Measurements from ENCODE around the gene MATR3. TPM values are rescaled to one million over a fixed set of nuclear protein-coding genes. Genes with fewer than 3 reads are reported as not detected.
A peak's percentile ranks its signal among the peaks of the same experiment; 100 is the strongest.

Gene MATR3
- polyA plus RNA-seq, 1 donor from 2014 or later, result 1,016 TPM

DNA sequence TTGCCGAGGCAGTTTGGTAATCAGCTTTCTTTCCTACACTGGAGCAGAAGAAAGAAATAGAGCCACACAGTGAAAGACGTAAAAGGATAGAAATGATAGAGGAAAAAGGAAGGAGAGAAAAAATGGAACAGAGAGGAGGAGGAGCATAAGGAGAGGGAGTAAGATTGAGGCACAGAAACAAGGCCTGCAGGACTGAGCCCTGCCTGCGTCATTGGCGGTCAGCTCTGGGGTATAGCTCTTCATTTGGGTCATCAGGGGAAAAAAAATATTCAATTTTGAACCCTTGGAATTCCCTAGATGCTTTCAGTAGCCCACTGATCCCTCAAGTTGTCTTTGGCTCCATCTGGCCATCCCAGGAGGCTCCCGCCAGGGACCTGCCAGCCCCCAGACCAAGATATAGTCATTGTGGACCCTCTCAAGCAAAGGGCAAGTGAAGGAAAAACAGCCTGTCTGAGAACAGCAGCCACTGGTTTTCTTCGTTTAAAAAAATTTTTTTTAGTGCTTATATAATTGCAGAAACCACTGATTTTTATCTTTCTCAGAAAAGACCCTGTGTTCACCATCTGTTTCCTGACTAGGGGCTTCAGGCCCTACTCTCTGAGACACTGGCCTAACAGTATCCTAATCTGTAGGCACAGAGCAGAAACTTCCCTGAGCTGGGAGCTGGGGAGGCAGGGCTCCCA lies 31.3 kb upstream of the MATR3 start:
- TF ChIP-seq EZH2 (IDR thresholded peaks at IDR 0.05; ENCODE audit: borderline replicate concordance, insufficient read depth, low read length, poor library complexity, severe bottlenecking), result no peak
- no peak for TF ChIP-seq POLR2AphosphoS5 (IDR thresholded peaks at IDR 0.05)
- TF ChIP-seq, protein P1, sequence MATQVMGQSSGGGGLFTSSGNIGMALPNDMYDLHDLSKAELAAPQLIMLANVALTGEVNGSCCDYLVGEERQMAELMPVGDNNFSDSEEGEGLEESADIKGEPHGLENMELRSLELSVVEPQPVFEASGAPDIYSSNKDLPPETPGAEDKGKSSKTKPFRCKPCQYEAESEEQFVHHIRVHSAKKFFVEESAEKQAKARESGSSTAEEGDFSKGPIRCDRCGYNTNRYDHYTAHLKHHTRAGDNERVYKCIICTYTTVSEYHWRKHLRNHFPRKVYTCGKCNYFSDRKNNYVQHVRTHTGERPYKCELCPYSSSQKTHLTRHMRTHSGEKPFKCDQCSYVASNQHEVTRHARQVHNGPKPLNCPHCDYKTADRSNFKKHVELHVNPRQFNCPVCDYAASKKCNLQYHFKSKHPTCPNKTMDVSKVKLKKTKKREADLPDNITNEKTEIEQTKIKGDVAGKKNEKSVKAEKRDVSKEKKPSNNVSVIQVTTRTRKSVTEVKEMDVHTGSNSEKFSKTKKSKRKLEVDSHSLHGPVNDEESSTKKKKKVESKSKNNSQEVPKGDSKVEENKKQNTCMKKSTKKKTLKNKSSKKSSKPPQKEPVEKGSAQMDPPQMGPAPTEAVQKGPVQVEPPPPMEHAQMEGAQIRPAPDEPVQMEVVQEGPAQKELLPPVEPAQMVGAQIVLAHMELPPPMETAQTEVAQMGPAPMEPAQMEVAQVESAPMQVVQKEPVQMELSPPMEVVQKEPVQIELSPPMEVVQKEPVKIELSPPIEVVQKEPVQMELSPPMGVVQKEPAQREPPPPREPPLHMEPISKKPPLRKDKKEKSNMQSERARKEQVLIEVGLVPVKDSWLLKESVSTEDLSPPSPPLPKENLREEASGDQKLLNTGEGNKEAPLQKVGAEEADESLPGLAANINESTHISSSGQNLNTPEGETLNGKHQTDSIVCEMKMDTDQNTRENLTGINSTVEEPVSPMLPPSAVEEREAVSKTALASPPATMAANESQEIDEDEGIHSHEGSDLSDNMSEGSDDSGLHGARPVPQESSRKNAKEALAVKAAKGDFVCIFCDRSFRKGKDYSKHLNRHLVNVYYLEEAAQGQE (IDR thresholded peaks at IDR 0.05; ENCODE audit: borderline replicate concordance), result no peak
- no peak for TF ChIP-seq MXI1 (conservative IDR thresholded peaks at IDR 0.05; ENCODE audit: poor library complexity, severe bottlenecking)
- TF ChIP-seq CTCF (IDR thresholded peaks at IDR 0.05; ENCODE audit: poor library complexity, severe bottlenecking), result no peak
- TF ChIP-seq SMC3 (conservative IDR thresholded peaks at IDR 0.05; ENCODE audit: poor library complexity), result no peak
- Histone ChIP-seq H3K9ac (ENCODE audit: low read length) (no peak overlapping the region), H3K27ac (ENCODE audit: low read length) (no peak overlapping the region), H3K4me2 (ENCODE audit: low read length) (no peak overlapping the region), H3K4me3 (ENCODE audit: low read length) (no peak overlapping the region), H3K36me3 (ENCODE audit: insufficient read depth, low read length) (no peaks in the 10 kb centered on the region), H3K9me3 (ENCODE audit: low read length) (no peaks in the 10 kb centered on the region), H3F3A (ENCODE audit: insufficient read depth, low read length, poor library complexity, severe bottlenecking) (no peaks in the 10 kb centered on the region), H3K9me2 (ENCODE audit: insufficient read depth, low read length) (no peaks in the 10 kb centered on the region), H2AFZ (ENCODE audit: low read depth, low read length) (no peak overlapping the region), H3K79me2 (replicated peaks; ENCODE audit: insufficient read depth, low read length) (no peaks in the 10 kb centered on the region), H4K20me1 (ENCODE audit: insufficient read depth) (no peaks in the 10 kb centered on the region), H3K27me3 (ENCODE audit: insufficient read depth, low read depth, low read length) (no peaks in the 10 kb centered on the region)

DNA sequence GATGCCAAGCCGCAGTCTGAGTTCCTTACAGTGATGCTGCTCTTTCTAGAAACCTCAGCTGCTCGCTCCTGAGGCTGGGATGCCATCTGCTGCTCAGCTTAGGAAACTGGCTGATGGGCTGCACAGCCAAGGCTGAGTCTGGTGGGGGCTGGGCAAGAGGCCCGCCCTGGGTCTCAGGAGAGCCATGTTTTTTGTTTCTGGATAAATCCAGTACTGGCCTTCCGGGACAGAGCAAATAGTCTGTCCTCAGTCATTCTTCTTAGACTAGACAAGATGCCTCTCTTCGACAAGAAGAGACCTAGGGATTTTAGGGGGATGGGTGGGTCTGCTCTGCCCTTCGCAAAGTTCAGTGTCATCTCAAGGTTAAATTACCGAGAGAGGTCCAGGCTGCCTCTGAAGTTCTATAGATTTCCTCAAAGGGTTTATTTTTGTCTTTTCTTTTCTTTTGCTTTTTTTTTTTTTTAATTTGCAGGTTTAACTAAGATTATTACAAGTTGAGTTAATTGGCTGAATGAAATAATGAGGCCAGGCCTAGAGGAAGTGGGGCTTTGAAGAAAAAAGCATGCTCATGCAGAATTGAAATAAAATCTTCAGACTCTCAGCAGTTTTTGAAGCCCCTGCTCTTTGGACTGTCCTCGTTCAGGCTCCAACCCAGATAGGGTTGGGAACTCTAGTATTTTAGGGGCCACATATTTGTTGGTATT lies 30.6 kb upstream of the MATR3 start:
- H3K9ac ChIP-seq (ENCODE audit: low read length), result no peak overlapping the region
- H3K4me3 ChIP-seq (ENCODE audit: low read length), result no peak overlapping the region
- TF ChIP-seq SMC3 (conservative IDR thresholded peaks at IDR 0.05; ENCODE audit: poor library complexity) (peak; percentile 100), RAD21 (conservative IDR thresholded peaks at IDR 0.05) (peak; percentile 100), EP300 (conservative IDR thresholded peaks at IDR 0.05; ENCODE audit: poor library complexity, severe bottlenecking) (peak; percentile 51), CTCF (IDR thresholded peaks at IDR 0.05; ENCODE audit: poor library complexity, severe bottlenecking) (peak; percentile 98), TAF1 (IDR thresholded peaks at IDR 0.05; ENCODE audit: low read depth) (no peak), EZH2 (IDR thresholded peaks at IDR 0.05; ENCODE audit: borderline replicate concordance, insufficient read depth, low read length, poor library complexity, severe bottlenecking) (no peak), POLR2AphosphoS5 (IDR thresholded peaks at IDR 0.05) (no peak), MXI1 (conservative IDR thresholded peaks at IDR 0.05; ENCODE audit: poor library complexity, severe bottlenecking) (peak; percentile 34)
- TF ChIP-seq, protein P1 (IDR thresholded peaks at IDR 0.05; ENCODE audit: borderline replicate concordance), result no peak
- no peaks in the 10 kb centered on the region for H3K79me2 ChIP-seq (replicated peaks; ENCODE audit: insufficient read depth, low read length)
- no peaks in the 10 kb centered on the region for H3K36me3 ChIP-seq (ENCODE audit: insufficient read depth, low read length)
- no peaks in the 10 kb centered on the region for H3F3A ChIP-seq (ENCODE audit: insufficient read depth, low read length, poor library complexity, severe bottlenecking)
- no peaks in the 10 kb centered on the region for H3K27me3 ChIP-seq (ENCODE audit: insufficient read depth, low read depth, low read length)
- H3K9me2 ChIP-seq (ENCODE audit: insufficient read depth, low read length), result no peaks in the 10 kb centered on the region
- no peak overlapping the region for H2AFZ ChIP-seq (ENCODE audit: low read depth, low read length)
- H4K20me1 ChIP-seq (ENCODE audit: insufficient read depth), result no peaks in the 10 kb centered on the region
- H3K27ac ChIP-seq (ENCODE audit: low read length), result no peak overlapping the region
- H3K9me3 ChIP-seq (ENCODE audit: low read length), result no peaks in the 10 kb centered on the region
- no peak overlapping the region for H3K4me2 ChIP-seq (ENCODE audit: low read length)
